Adipocyte (in vitro differentiated cells): ENCODE results near the gene SGCB.
"Not testable (repeated sequence)": the region's sequence is repeated elsewhere in the genome, so short reads cannot be mapped to it uniquely, and the experiment has no call there.

Experiments used
- DNase-seq: peaks from one replicate; pipeline ENCODE4 v3.0.0-alpha.2; 2015; ENCODE audit warnings: low read depth
- H3K27me3 ChIP-seq: replicated peaks from 2 replicates; pipeline ENCODE4 v1.7.0; 2013; ENCODE audit warnings: mild to moderate bottlenecking, low read length, moderate library complexity; ENCODE audit not compliant: control insufficient read depth, insufficient read depth
- H3K36me3 ChIP-seq: 2 replicates; pipeline ENCODE4 v1.7.0; 2013; ENCODE audit warnings: low read length, mild to moderate bottlenecking, moderate library complexity; ENCODE audit not compliant: control insufficient read depth, insufficient read depth, severe bottlenecking
- H3K4me1 ChIP-seq: 2 replicates; pipeline ENCODE4 v1.7.0; 2013; ENCODE audit warnings: mild to moderate bottlenecking, low read length, moderate library complexity; ENCODE audit not compliant: control insufficient read depth, insufficient read depth
- H3K4me3 ChIP-seq: 2 replicates; pipeline ENCODE4 v1.7.0; 2013; ENCODE audit warnings: mild to moderate bottlenecking, low read length, moderate library complexity
- H3K9ac ChIP-seq: 2 replicates; pipeline ENCODE4 v1.7.0; 2013; ENCODE audit warnings: mild to moderate bottlenecking, low read length, moderate library complexity
- H3K9me3 ChIP-seq: 2 replicates; pipeline ENCODE4 v1.7.0; 2013; ENCODE audit warnings: mild to moderate bottlenecking, low read length, moderate library complexity; ENCODE audit not compliant: control insufficient read depth

SGCB gene, protein sequence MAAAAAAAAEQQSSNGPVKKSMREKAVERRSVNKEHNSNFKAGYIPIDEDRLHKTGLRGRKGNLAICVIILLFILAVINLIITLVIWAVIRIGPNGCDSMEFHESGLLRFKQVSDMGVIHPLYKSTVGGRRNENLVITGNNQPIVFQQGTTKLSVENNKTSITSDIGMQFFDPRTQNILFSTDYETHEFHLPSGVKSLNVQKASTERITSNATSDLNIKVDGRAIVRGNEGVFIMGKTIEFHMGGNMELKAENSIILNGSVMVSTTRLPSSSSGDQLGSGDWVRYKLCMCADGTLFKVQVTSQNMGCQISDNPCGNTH

DNA sequence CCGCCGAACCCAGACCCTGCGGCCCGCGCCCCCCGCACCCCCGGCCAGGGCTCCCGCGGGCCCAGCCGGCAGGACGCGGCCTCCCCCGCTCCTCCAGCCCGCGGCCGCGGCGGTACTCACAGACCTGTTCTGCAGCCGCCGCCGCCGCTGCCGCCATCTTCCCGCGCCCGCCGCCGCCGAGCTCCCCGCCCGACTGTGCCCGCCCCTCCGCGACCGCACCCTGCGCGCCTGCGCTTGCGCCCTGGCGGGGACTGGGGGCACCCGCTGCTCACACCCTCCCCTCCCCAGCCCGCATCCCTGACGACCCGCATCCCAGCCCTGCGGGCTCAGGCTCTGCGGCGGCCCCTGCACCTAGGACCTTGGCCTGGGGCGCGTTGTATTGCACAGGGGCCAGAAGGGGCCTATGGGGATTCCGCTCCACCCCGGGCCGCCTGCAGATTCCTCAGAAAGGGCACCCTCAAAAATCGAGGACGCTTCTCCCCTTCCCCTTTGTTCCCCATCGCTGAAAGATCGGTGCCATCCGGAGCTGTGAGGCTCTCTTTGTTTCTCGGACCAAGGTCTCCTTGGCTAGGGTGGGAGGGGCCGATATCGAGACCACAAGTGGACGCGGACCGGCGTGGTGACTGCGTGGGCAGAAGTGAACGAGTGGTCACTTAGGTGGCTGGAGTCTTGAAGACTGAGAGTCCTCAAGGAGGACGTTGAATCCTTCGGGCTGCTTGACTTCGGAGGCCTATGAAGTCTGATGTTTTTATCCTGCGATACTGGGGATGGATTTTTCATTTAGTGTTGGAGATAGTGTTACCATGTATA, at the start of gene SGCB:
TSS of gene SGCB (minus strand) at position 197 of the 810 bp plus-strand sequence. CDS start at position 157, 40 bp downstream.
- Histone ChIP-seq H3K4me3 (peak within 1 kb of the TSS; percentile 89), H3K4me1 (peaks cover 20% of the 10 kb centered on the region), H3K9me3 (no peaks in the 10 kb centered on the region), H3K9ac (peak within 1 kb of the TSS; percentile 85), H3K36me3 (no peaks in the 10 kb centered on the region), H3K27me3 (no peaks in the 10 kb centered on the region)
- DNase-seq, result peak; percentile 84

DNA sequence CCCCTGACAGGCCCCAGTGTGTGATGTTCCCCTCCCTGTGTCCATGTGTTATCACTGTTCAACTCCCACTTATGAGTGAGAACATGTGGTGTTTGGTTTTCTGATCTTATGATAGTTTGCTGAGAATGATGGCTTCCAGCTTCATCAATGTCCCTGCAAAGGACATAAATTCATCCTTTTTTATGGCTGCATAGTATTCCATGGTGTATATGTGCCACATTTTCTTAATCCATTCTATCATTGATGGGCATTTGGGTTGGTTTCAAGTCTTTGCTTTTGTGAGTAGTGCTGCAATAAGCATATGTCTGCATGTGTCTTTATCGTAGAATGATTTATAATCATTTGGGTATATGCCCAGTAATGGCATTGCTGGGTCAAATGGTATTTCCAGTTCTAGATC, 48.3 kb upstream of the SGCB start:
- H3K9me3 ChIP-seq, H3K4me3 ChIP-seq: not testable (repeated sequence)

DNA sequence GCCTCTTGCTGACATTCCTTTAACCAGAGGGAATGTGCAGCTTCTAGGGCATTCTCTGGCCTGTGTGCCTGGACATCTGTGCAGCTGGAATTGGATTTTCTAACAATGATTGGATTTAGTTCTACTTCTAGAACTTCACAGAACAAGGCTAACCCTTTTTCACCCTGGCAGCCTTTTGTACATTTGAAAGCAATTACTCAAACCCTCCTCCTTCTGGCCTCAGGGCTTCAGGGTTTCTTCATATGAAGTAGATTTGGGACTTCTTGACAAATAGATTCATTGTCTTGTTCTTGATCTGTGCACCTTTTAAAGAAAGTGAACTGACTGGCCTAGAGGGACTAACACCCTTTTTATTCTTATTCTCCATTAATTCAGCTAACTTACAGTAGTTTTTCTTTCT, 43.1 kb upstream of the SGCB start:
- no peaks in the 10 kb centered on the region for H3K9me3 ChIP-seq
- DNase-seq, result peak; percentile 56
- no peak overlapping the region for H3K9ac ChIP-seq
- no peak overlapping the region for H3K4me3 ChIP-seq
- no peaks in the 10 kb centered on the region for H3K27me3 ChIP-seq
- peaks cover 17% of the 10 kb centered on the region for H3K36me3 ChIP-seq
- H3K4me1 ChIP-seq, result no peaks in the 10 kb centered on the region

More for the DNA sequence above, 48.3 kb upstream of the SGCB start:
- H3K27me3 ChIP-seq, DNase-seq, H3K36me3 ChIP-seq, H3K9ac ChIP-seq, H3K4me1 ChIP-seq: not testable (repeated sequence)

DNA sequence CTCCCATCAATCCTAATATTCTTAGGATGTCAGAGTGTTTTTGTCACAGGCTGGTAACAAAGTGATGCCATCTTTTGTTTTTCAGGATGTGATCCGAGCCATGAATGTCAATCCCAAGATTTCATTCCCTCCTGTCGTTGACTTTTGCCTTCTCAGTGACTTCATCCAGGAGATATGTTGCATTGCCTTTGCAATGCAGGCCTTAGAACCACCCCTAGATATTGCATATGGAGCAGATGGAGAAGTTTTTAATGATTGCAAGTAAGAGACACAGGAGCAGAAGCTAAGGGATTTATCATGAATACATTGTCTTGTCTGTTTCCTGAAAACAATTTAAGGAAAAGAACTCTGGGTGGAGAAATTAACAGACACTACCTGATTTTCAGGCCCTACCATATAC, 41.6 kb upstream of the SGCB start:
- Histone ChIP-seq H3K36me3 (peaks cover 17% of the 10 kb centered on the region), H3K9ac (no peak overlapping the region), H3K4me3 (no peak overlapping the region), H3K27me3 (no peaks in the 10 kb centered on the region), H3K4me1 (no peaks in the 10 kb centered on the region), H3K9me3 (no peaks in the 10 kb centered on the region)
- DNase-seq, result no peak

DNA sequence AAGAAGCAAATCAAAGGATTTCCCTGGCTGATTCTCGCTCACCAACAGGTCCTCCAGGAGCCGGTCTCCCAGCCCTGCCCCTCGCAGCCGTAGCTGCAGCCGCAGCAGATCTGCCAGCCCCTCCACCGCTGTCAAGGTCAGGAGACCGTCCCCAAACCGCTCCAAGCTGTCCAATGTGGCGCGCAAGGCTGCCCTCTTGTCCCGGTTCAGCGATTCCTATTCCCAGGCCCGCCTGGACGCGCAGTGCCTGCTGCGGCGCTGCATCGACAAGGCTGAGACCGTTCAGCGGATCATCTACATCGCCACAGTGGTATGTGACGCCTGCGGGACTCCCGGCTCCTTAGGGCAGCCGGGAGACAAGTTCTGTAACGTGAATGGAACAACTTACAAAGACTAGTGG, 38.6 kb upstream of the SGCB start:
- Histone ChIP-seq H3K4me3 (peak overlapping the region; percentile 75), H3K9ac (peak overlapping the region; percentile 38), H3K4me1 (no peaks in the 10 kb centered on the region), H3K9me3 (no peaks in the 10 kb centered on the region), H3K27me3 (no peaks in the 10 kb centered on the region), H3K36me3 (peaks cover 12% of the 10 kb centered on the region)
- DNase-seq, result peak; percentile 45

DNA sequence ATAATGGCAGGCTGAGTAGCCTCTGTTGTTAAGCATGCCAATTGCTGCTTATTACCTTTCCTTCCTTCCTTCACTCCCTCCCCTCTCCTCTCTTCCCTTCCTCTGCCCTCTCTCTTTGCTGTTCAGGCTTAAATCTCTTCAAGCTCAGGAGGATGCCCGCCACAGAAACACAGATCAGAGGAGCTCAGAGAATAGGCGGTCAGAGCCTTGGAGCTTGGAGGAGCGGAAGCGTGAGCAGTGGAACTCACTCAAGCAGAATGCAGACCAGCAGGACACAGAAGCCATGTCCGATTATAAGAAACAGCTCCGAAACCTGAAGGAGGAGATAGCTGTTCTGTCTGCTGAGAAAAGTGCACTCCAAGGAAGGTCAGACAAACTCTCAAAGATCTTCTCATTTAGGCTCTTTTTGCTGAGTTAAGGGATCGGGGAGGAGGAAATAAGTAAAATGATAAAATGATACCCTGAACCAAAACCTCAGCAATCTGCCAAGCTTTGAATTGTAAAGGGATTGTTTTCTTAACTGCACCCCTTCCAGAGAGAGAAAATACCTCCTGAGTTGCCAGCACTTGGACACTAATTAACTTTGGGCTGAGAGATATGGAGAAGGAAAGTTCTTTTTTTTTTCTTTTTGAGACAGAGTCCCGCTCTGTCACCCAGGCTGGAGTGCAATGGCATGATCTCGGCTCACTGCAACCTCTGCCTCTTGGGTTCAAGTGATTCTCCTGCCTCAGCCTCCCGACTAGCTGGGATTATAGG, 33.9 kb upstream of the SGCB start:
- Histone ChIP-seq H3K4me1 (no peaks in the 10 kb centered on the region), H3K9me3 (no peaks in the 10 kb centered on the region), H3K36me3 (no peaks in the 10 kb centered on the region), H3K4me3 (no peak overlapping the region), H3K9ac (no peak overlapping the region), H3K27me3 (no peaks in the 10 kb centered on the region)
- no peak for DNase-seq

DNA sequence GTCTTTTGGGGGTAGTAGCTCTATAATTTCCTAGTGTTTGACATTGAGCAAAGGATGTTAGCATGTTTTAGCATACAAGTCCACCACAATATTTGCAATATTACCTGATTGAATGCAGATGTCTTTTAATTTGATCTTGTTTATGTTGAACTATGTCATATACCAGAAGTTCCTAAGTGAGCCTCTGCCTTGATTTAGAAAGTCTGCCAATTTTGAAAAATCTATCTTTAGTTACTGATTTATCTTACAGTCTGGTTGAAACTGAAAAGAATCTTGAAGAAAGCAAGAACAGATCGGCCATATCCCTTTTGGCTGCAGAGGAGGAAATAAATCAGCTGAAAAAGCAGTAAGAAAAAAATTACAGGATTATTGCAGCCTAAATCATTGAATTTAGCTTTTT, 31.5 kb upstream of the SGCB start:
- Histone ChIP-seq H3K4me3 (no peak overlapping the region), H3K36me3 (no peaks in the 10 kb centered on the region), H3K27me3 (no peaks in the 10 kb centered on the region), H3K9ac (no peak overlapping the region), H3K9me3 (no peaks in the 10 kb centered on the region), H3K4me1 (no peaks in the 10 kb centered on the region)
- peak; percentile 67 for DNase-seq

DNA sequence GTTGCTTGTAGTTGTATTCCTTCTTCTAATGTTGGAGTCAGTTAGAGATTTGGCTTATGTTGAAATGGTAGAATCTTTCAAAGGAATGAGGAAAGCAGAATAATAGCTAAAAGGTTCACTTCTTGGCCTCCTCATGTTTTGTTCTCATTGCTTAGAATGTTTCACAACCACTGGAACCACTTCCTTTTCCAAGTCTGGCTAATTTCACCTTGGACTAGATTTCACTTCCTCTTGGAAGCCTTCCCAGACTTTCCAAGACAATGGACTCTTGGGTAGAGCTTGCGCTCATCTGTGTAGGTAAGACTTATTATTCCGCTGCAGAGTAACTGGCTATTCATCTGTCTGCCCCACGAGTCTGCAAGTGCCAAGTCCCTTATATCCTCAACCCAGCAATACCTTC, 21.3 kb upstream of the SGCB start:
- peak; percentile 83 for DNase-seq
- H3K27me3 ChIP-seq, result no peaks in the 10 kb centered on the region
- H3K4me1 ChIP-seq, result peaks cover 39% of the 10 kb centered on the region
- H3K36me3 ChIP-seq, result no peaks in the 10 kb centered on the region
- no peaks in the 10 kb centered on the region for H3K9me3 ChIP-seq
- no peak overlapping the region for H3K9ac ChIP-seq
- H3K4me3 ChIP-seq, result no peak overlapping the region

DNA sequence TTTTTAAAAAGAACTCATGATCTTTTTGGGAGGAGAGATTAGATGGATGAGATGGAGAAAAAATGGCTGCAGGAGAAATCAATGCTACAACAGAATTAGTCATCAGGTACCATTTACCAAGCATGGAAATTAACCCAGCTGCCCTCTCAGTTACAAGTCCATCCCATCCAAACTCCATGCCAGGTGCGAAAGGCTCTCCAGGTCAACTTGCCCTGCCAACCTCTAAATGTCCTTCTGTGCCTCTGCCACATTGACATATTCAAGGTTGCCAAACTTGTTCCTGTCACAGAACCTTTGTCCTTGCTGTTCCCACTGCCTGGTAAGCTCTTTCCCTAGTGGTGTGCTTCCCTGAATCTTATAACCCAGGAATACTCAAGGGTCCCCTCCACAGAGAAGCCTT, 20.2 kb upstream of the SGCB start:
- H3K9me3 ChIP-seq, result no peaks in the 10 kb centered on the region
- no peak for DNase-seq
- no peak overlapping the region for H3K4me3 ChIP-seq
- peaks cover 39% of the 10 kb centered on the region for H3K4me1 ChIP-seq
- H3K36me3 ChIP-seq, result no peaks in the 10 kb centered on the region
- H3K27me3 ChIP-seq, result no peaks in the 10 kb centered on the region
- no peak overlapping the region for H3K9ac ChIP-seq

DNA sequence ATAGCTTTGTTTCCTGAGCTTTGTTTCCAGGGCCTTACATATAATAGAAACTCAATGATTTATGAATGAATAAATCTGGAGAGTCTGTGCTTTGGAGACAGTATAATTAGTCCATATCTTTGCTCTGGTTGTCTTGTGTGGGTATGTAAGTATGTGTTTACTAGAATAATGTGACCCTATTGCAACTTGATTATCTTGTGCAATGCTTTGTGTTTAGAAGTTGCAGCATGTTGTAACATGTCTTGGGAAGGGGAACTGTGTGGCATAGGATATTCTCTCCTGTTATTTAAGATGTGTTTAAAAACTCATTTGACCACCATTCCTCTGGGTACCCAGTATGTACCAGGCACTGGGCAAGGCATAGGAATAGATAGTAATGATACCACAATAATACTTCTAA, 19.1 kb upstream of the SGCB start:
- peak; percentile 63 for DNase-seq
- no peaks in the 10 kb centered on the region for H3K9me3 ChIP-seq
- no peaks in the 10 kb centered on the region for H3K27me3 ChIP-seq
- no peak overlapping the region for H3K4me3 ChIP-seq
- no peaks in the 10 kb centered on the region for H3K36me3 ChIP-seq
- H3K4me1 ChIP-seq, result peaks cover 42% of the 10 kb centered on the region
- peak overlapping the region; percentile 7 for H3K9ac ChIP-seq

DNA sequence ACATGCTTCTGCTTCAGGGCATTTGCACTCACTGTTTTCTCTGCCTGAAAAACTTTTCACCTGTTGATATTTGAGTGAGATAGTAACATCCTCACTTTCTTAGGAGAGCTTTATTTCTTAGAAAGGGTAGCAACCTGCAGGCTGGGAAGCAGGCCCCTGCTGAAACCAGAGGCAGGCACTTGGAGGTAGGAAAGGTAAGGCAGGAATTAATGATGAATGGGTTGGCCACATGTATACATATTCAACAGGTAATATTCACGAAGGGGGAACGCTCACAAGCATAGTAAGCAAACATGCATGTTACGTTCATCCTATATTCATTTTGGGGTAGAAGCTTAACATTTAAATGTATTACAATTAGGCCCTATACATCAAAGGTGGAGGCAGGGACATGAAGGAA, 16.2 kb upstream of the SGCB start:
- Histone ChIP-seq H3K9me3 (no peaks in the 10 kb centered on the region), H3K27me3 (no peaks in the 10 kb centered on the region), H3K4me1 (peaks cover 45% of the 10 kb centered on the region), H3K4me3 (no peak overlapping the region), H3K9ac (no peak overlapping the region), H3K36me3 (no peaks in the 10 kb centered on the region)
- DNase-seq, result no peak
